K562 (cell line): Measurements from ENCODE around the gene YPEL5. TPM values are rescaled to one million over a fixed set of nuclear protein-coding genes. Genes with fewer than 3 reads are reported as not detected.
A peak's percentile ranks its signal among the peaks of the same experiment; 100 is the strongest.

Experiments
- ARID4B ChIP-seq: sonication (generic); formaldehyde crosslinking; IDR thresholded peaks from 2 replicates; pipeline ENCODE4 v1.8.0; 2022; ENCODE audit warnings: mild to moderate bottlenecking, missing genetic modification reagents
- CCNT2 ChIP-seq: IDR thresholded peaks from 2 replicates; pipeline ENCODE4 v1.6.1; 2011; ENCODE audit warnings: borderline replicate concordance, low read depth, mild to moderate bottlenecking, moderate library complexity, mixed read lengths, low read length; ENCODE audit not compliant: insufficient read length; ENCODE audit errors: extremely low read depth
- CREB3 ChIP-seq: fragments of 450-650 bp; conservative IDR thresholded peaks from 2 replicates; pipeline ENCODE4 v1.6.1; 2016; ENCODE audit warnings: missing genetic modification characterization, low read depth, mild to moderate bottlenecking, missing compliant biosample characterization, moderate library complexity
- HNRNPLL ChIP-seq: fragments of 200-400 bp; formaldehyde crosslinking; IDR thresholded peaks from 2 replicates; pipeline ENCODE4 v1.6.1; 2017; ENCODE audit warnings: low read length, low read depth, mild to moderate bottlenecking; ENCODE audit not compliant: poor library complexity, severe bottlenecking
- KAT7 ChIP-seq: sonication (generic); formaldehyde crosslinking; IDR thresholded peaks from 2 replicates; pipeline ENCODE4 v1.8.0; 2022; ENCODE audit warnings: missing genetic modification reagents, mild to moderate bottlenecking, borderline replicate concordance
- MCM7 ChIP-seq, 2 experiments: fragments of 450-650 bp; IDR thresholded peaks; 2 replicates each; pipeline ENCODE4 v1.6.1; 2016 to 2018
- MYC ChIP-seq, 2 experiments: fragments of 250-450 bp in 1 of 2; sonication (Bioruptor Pico) in 1 of 2; IDR thresholded peaks; 2 replicates each; pipeline versions ENCODE4 v1.5.1 to v1.6.1; 2012 to 2021; ENCODE audit warnings: low read depth in 2 of 2, borderline replicate concordance in 1 of 2, improper control_type of control experiment in 1 of 2, low read length in 1 of 2, mild to moderate bottlenecking in 1 of 2, moderate library complexity in 1 of 2
- NFXL1 ChIP-seq: fragments of 450-650 bp; formaldehyde crosslinking; IDR thresholded peaks from 2 replicates; pipeline ENCODE4 v1.4.0; 2021; ENCODE audit warnings: mild to moderate bottlenecking
- NFYB ChIP-seq: IDR thresholded peaks from 2 replicates; pipeline ENCODE4 v1.6.1; 2011; ENCODE audit warnings: mild to moderate bottlenecking, moderate library complexity; ENCODE audit not compliant: insufficient read length; ENCODE audit errors: extremely low read depth
- PCBP2 ChIP-seq: fragments of 200-400 bp; formaldehyde crosslinking; IDR thresholded peaks from 2 replicates; pipeline ENCODE4 v1.6.1; 2018; ENCODE audit warnings: low read length, low read depth, mild to moderate bottlenecking, moderate library complexity; ENCODE audit not compliant: poor library complexity, severe bottlenecking
- PHTF2 ChIP-seq: fragments of 250-450 bp; sonication (Bioruptor Pico); IDR thresholded peaks from 2 replicates; pipeline ENCODE4 v1.5.0; 2021; ENCODE audit warnings: mild to moderate bottlenecking
- POU5F1 ChIP-seq: fragments of 150-350 bp; IDR thresholded peaks from 2 replicates; pipeline ENCODE4 v1.6.1; 2014; ENCODE audit warnings: borderline replicate concordance, low read length, low read depth, mild to moderate bottlenecking; ENCODE audit not compliant: partially characterized antibody
- ZNF518B ChIP-seq: fragments of 250-450 bp; sonication (Bioruptor Pico); IDR thresholded peaks from 2 replicates; pipeline ENCODE4 v1.5.0; 2021; ENCODE audit warnings: mild to moderate bottlenecking, moderate library complexity
- polyA plus RNA-seq, 8 experiments: library from polyadenylated mRNA; depleted of rRNA in 4 of 8; stranded (reverse) in 5 of 8; unstranded in 3 of 8; fragments of >200 nt; fragmentation: Nextera tagmentation in 2 of 8; fragmentation: Illumina TruSeq in 1 of 8; extraction: Ambion mirVana in 2 of 8; extraction: Trizol in 1 of 8; gene quantifications; 2 replicates each; pipeline versions ENCODE4 v1.2.1 to v1.2.3, GENCODE V29; 2011 to 2014; ENCODE audit warnings: inconsistent platforms in 1 of 8, missing spikeins in 1 of 8
- total RNA-seq, 7 experiments: library from RNA; depleted of rRNA in 6 of 7; stranded (reverse); fragments of >200 nt in 6 of 7; fragmentation: Illumina TruSeq in 2 of 7; extraction: Trizol in 2 of 7; gene quantifications; 2 replicates each; pipeline versions ENCODE4 v1.2.1 to v1.2.3, GENCODE V29; 2011 to 2021; ENCODE audit warnings: low replicate concordance in 1 of 7

The YPEL5 gene
- total and polyA plus RNA-seq, 9 of the 15 experiments (the other 6 are each of a cell fraction or from before 2014, with no cell fraction given), result 5.4 to 34.4 (median 12.3) TPM

GRCh38 chr2:30146337-30147195, at the start of gene YPEL5 (continued):
- TF ChIP-seq ARID4B (CRISPR knock-in tag) (peak; percentile 71), PHTF2 (no peak), CCNT2 (peak; percentile 29), HNRNPLL (peak; percentile 76), NFYB (peak; percentile 85), PCBP2 (no peak), MYC (IDR thresholded peaks at IDR 0.05; ENCODE audit: low read depth, low read length) (peak; percentile 84), MYC (CRISPR knock-in tag; IDR thresholded peaks at IDR 0.05; ENCODE audit: borderline replicate concordance, low read depth) (no peak), ZNF518B (CRISPR knock-in tag) (no peak), KAT7 (CRISPR knock-in tag) (peak; percentile 31; the same call in 1 of the 2 replicates), NFXL1 (CRISPR knock-in tag) (no peak), MCM7 (IDR thresholded peaks at IDR 0.05) (no peak), POU5F1 (no peak), CREB3 (tag) (no peak)
